GM18499 (cell line): Measurements from ENCODE around the gene GNAI2.
"Not testable (repeated sequence)": the region's sequence is repeated elsewhere in the genome, so short reads cannot be mapped to it uniquely, and the experiment has no call there.

Experiments
- ATAC-seq: cut with Tn5 transposase; IDR thresholded peaks from one replicate; pipeline ENCODE4 v1.9.1; 2021; ENCODE audit warnings: moderate number of reproducible peaks; ENCODE audit not compliant: insufficient read depth, unreplicated experiment

GNAI2 gene

GRCh38 chr3:50261505-50261904 lies 25.5 kb downstream of the GNAI2 start:
- ATAC-seq, result no peak

- not testable (repeated sequence) for ATAC-seq
These were observed 26.2 kb downstream of the GNAI2 start for GRCh38 chr3:50262200-50262599.

GRCh38 chr3:50262778-50263177 lies 26.8 kb downstream of the GNAI2 start:
- ATAC-seq, result no peak

GRCh38 chr3:50263478-50264382 lies 27.7 kb downstream of the GNAI2 start:
- no peak for ATAC-seq

GRCh38 chr3:50264383-50264963 lies 28.5 kb downstream of the GNAI2 start:
- ATAC-seq, result no peak

- ATAC-seq, result no peak
These were observed 29.0 kb downstream of the GNAI2 start for GRCh38 chr3:50264964-50265485.

- ATAC-seq, result no peak
These were observed 29.6 kb downstream of the GNAI2 start for GRCh38 chr3:50265571-50265970.

- ATAC-seq, result no peak
These were observed 30.0 kb downstream of the GNAI2 start for GRCh38 chr3:50266017-50266416.

- no peak for ATAC-seq
These were observed 30.8 kb downstream of the GNAI2 start for GRCh38 chr3:50266836-50267235.

- ATAC-seq, result no peak
These were observed 31.4 kb downstream of the GNAI2 start for GRCh38 chr3:50267280-50267913.

GRCh38 chr3:50268276-50268675 lies 32.3 kb downstream of the GNAI2 start:
- no peak for ATAC-seq

GRCh38 chr3:50268703-50269451 lies 32.9 kb downstream of the GNAI2 start, which contains the start of gene SEMA3B:
Gene SEMA3B, plus strand, starts transcription at chr3:50269147. Its CDS starts 94 bp downstream, at chr3:50269241.
- no peak for ATAC-seq

GRCh38 chr3:50269460-50269859 lies 33.5 kb downstream of the GNAI2 start:
- ATAC-seq, result no peak

GRCh38 chr3:50269977-50270413 lies 34.0 kb downstream of the GNAI2 start:
- ATAC-seq, result no peak

- no peak for ATAC-seq
These were observed 34.6 kb downstream of the GNAI2 start for GRCh38 chr3:50270422-50271224.

- no peak for ATAC-seq
These were observed 35.4 kb downstream of the GNAI2 start for GRCh38 chr3:50271314-50271936.

- not testable (repeated sequence) for ATAC-seq
These were observed 36.5 kb downstream of the GNAI2 start for GRCh38 chr3:50272538-50272910.

GRCh38 chr3:50272911-50273688 lies 37.1 kb downstream of the GNAI2 start:
- ATAC-seq, result peak; percentile 85
